SHP77 (cell line): ENCODE data around the gene COL24A1.
"Not testable (repeated sequence)": the region's sequence is repeated elsewhere in the genome, so short reads cannot be mapped to it uniquely, and the experiment has no call there.

Experiments used
- DNase-seq, 2 experiments: peaks; one replicate each; lab custom pipeline; 2025; lab: John Stamatoyannopoulos, UW

Gene COL24A1

GRCh38 chr1:86152887-86153286 is 3.7 kb downstream of the COL24A1 start:
- DNase-seq: no peak

DNA sequence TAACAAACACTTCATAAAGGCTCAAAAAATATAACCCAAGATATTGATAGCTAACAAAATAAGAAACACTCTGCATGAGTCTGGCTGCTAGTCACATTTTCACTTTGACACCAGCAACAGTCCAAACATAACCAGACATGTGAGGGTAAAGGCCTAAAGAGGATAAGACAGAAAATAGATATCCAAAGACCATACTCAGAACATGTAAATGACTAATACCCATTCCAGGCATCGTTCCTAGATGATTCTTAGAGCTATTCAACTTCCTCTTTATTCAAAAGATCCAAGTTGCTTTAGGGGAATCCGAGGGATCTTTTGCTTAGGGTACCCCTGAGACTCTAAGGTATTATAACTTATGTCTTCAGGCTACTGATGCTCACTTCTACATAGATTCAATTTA is 5.1 kb downstream of the COL24A1 start:
- no peak for DNase-seq

GRCh38 chr1:86150553-86151055 is 6.0 kb downstream of the COL24A1 start:
- DNase-seq: no peak

- no peak for DNase-seq
Observed at GRCh38 chr1:86149591-86149990, 7.0 kb downstream of the COL24A1 start.

GRCh38 chr1:86147755-86148154 is 8.8 kb downstream of the COL24A1 start:
- DNase-seq: no peak

- no peak for DNase-seq
Observed at GRCh38 chr1:86146566-86146965, 10.0 kb downstream of the COL24A1 start.

- no peak for DNase-seq
Observed at GRCh38 chr1:86140281-86140880, 16.2 kb downstream of the COL24A1 start.

DNA sequence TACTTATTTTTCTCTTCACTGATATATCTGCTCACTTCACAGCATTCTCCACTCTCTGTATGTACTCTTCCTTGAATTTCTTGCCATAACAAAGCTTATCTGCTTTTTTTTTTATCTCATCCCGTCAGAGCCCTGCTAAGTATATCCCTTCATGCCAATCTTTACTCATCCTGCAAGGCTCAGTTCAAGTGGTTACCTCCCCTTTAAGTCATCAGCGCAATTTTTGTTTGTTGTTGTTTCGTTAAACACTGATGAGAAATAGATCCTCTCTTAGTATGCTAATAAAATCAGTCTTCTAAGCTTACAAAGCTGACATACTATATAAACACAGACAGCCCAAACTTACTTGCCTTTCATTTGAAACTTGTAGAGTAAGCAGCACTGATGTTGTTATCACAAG is 17.8 kb downstream of the COL24A1 start:
- DNase-seq: no peak

GRCh38 chr1:86137436-86137835 is 19.1 kb downstream of the COL24A1 start:
- no peak for DNase-seq

DNA sequence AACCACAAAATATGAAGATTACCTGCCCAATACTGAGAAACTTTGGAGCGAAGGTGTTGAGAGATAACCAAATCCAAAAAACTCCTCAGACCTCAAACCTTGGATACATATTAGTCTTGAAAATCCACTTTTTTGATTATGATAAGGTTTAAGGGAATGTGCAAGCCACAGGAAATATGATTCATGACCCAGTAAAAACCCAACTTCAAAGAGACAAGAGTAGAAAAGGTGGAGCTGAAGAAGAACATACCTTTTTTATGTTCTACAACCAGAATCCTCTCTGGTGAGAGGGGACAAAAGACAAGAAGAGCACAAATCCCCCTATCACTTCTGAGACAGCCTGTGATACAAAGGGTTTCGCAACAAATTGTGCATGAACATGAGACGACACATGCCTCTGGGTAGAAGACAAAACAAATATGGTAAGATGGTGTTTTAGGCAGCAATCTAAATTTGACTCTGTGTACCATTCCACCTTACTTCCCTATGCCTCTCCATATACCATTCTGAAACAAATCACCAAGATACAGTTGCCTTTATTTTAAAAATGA is 37.3 kb downstream of the COL24A1 start:
- DNase-seq: no peak

- DNase-seq: no peak
Observed at GRCh38 chr1:86114816-86115400, 41.7 kb downstream of the COL24A1 start.

- DNase-seq: no peak
Observed at GRCh38 chr1:86114236-86114635, 42.3 kb downstream of the COL24A1 start.

- DNase-seq: not testable (repeated sequence)
Observed at GRCh38 chr1:86111590-86111989, 45.0 kb downstream of the COL24A1 start.

DNA sequence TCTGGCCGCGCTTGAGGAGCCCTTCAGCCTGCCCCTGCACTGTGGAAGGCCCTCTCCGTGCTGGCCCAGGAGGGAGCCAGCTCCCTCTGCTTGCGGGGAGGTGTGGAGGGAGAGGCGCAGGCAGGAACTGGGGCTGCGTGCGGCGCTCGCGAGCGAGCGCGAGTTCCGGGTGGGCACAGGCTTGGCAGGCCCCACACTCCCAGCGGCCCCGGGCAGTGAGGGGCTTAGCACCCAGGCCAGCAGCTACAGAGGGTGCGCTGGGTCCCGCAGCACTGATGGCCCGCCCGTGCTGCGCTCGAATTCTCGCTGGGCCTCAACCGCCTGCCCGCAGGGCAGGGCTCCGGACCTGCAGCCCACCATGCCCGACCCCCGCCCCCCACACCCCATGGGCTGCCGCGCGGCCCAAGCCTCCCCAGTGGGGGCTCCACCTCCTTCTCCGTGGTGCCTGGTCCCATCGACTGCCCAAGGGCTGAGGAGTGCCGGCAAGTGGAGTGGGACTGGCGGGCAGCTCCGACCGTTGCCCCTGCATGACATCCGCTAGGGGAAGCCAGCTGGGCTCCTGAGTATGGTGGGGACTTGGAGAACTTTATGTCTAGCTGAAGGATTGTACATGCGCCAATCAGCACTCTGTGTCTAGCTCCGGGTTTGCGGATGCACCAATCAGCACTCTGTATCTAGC is 46.0 kb downstream of the COL24A1 start:
- DNase-seq: no peak

DNA sequence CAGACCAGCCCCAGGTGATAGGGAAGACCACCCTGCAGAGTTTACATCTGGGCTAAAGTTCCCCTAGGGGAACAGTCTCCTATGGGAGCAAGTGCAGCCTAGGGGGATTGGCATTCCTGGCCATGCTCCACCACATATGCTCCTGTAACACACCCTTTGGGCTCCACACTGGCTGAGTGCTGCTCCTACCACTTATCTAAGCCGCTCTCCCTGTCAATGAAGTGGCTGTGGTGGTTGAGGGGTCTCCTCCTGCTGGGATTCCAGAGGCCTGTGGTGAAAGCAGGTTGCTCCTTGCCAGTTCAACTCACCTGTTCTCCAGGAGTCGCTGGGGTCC is 51.1 kb downstream of the COL24A1 start:
- DNase-seq: no peak

- no peak for DNase-seq
Observed at GRCh38 chr1:86104606-86105532, 51.7 kb downstream of the COL24A1 start.

DNA sequence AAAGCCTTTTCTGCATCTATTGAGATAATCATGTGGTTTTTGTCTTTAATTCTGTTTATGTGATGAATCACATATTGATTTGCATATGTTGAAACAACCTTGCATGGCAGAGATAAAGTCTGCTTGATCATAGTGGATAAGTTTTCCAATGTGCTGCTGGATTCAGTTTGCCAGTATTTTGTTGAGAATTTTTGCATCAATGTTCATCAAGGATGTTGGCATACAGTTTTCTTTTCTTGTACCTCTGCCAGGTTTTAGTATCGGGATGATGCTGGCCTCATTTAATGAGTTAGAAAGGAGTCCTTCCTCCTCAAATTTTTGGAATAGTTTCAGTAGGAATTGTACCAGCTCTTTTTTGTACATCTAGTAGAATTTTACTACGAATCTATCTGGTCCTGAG is 55.0 kb downstream of the COL24A1 start:
- DNase-seq: no peak

- DNase-seq: no peak
Observed at GRCh38 chr1:86100401-86100800, 56.2 kb downstream of the COL24A1 start.

DNA sequence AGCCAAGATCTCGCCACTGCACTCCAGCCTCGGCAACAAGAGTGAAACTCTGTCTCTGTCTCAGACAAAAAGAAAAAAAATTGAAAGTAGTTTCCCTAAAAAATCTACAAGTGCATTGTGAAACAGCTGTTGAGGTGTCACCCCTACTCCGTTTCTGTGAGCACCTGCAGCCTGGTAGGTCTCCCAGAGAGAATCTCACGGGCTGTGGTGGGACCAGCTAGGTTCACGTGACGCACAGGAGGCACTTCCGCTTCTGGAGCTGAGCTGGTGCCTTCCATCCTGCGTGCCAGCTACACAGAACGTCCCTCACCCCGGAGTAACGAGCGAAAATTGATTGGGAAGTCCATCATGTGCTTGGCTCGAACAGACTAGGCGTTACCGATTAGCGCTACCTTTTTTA is 66.8 kb downstream of the COL24A1 start:
- DNase-seq: peak in 1 of 2 experiments; percentile 8

DNA sequence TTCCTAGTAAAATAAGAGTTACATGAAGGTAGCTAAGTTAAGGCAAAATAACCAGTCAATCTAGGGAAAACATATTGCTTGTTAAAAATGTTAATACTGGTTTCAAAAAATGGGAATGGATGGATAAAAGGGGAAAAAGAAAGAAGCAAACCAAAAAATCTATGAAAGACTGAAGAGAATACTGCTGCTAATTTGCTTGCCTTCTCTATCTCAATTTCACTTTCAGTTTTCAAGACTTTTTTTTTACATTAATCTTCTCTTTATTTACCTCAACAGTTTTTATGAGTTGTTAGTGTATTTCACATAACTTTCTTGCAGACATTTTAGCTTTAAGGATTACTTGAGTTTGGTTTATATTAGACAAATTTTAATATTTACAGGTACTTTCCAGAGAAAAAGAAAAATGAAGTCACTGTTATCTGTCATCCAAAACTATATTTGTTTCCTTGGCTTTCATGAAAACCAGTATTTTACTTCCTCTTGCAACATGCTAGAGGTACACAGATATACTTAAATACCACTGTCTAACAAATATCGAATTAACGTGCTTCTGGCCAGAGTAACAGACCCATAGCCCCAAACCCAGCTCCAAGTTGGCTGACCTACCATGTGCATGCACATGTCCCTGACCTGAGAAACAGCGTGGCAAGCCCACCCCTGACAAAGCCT is 70.7 kb downstream of the COL24A1 start:
- no peak for DNase-seq

DNA sequence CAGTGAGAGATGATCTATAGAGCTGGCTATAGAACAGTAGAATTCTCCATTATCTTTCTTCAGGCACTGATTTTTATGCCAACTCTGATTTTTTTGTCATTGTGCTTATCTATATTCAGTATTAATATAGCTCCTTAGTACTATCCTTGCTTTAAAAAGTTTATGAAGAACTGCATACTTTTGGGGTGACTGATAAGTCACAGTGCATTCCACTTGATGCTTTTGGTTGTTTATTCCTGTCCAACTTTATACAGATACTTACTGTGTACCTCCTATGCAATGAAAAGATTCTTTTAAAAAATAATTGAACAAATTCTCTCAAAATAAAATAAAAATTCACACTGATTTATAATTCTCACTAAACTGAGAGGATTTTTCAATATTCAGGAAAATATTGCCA is 71.6 kb downstream of the COL24A1 start:
- no peak for DNase-seq

- no peak for DNase-seq
Observed at GRCh38 chr1:86082183-86082582, 74.4 kb downstream of the COL24A1 start.
